Mesendoderm (in vitro differentiated cells): ENCODE results near the gene TMPRSS9.

Experiments used
- DNase-seq: peaks from one replicate; pipeline ENCODE4 v3.0.0; 2013
- H2AK5ac ChIP-seq: 2 replicates; pipeline ENCODE4 v1.6.1; 2013; ENCODE audit warnings: low read length, inconsistent platforms
- H2BK120ac ChIP-seq: 2 replicates; pipeline ENCODE4 v1.6.1; 2013; ENCODE audit warnings: low read depth, mild to moderate bottlenecking, low read length, moderate library complexity, mixed read lengths
- H2BK15ac ChIP-seq: replicated peaks from 2 replicates; pipeline ENCODE4 v1.6.1; 2013; ENCODE audit warnings: low read depth, mild to moderate bottlenecking, moderate library complexity
- H2BK5ac ChIP-seq: 2 replicates; pipeline ENCODE4 v1.6.1; 2013; ENCODE audit warnings: low read length, inconsistent platforms
- H3K18ac ChIP-seq: 2 replicates; pipeline ENCODE4 v1.6.1; 2013; ENCODE audit warnings: mild to moderate bottlenecking, low read length, mixed read lengths
- H3K23ac ChIP-seq: one replicate; pipeline ENCODE4 v1.6.1; 2013; ENCODE audit warnings: low read length
- H3K27ac ChIP-seq: 2 replicates; pipeline ENCODE4 v1.5.1; 2013; ENCODE audit warnings: low read depth, mild to moderate bottlenecking, inconsistent platforms, low read length, moderate library complexity
- H3K27me3 ChIP-seq: 2 replicates; pipeline ENCODE4 v1.6.1; 2013; ENCODE audit warnings: low read length, control low read depth, mild to moderate bottlenecking, inconsistent platforms; ENCODE audit not compliant: insufficient read depth, poor library complexity
- H3K36me3 ChIP-seq: 2 replicates; pipeline ENCODE4 v1.6.1; 2013; ENCODE audit warnings: low read length, inconsistent platforms; ENCODE audit not compliant: control insufficient read depth, insufficient read depth
- H3K4ac ChIP-seq: one replicate; pipeline ENCODE4 v1.6.1; 2013; ENCODE audit warnings: low read depth, mild to moderate bottlenecking, low read length, moderate library complexity
- H3K4me1 ChIP-seq: 2 replicates; pipeline ENCODE4 v1.6.1; 2013; ENCODE audit warnings: low read depth, low read length, inconsistent platforms; ENCODE audit not compliant: control insufficient read depth
- H3K4me2 ChIP-seq: 2 replicates; pipeline ENCODE4 v1.6.1; 2013; ENCODE audit warnings: low read length
- H3K4me3 ChIP-seq: 2 replicates; pipeline ENCODE4 v1.5.1; 2013; ENCODE audit warnings: mild to moderate bottlenecking, low read length
- H3K56ac ChIP-seq: one replicate; pipeline ENCODE4 v1.6.1; 2013; ENCODE audit warnings: low read length
- H3K79me1 ChIP-seq: 2 replicates; pipeline ENCODE4 v1.6.1; 2013; ENCODE audit warnings: low read length, inconsistent platforms
- H3K79me2 ChIP-seq: 2 replicates; pipeline ENCODE4 v1.6.1; 2013; ENCODE audit warnings: mild to moderate bottlenecking, low read length; ENCODE audit not compliant: control insufficient read depth, insufficient read depth
- H3K9ac ChIP-seq: 2 replicates; pipeline ENCODE4 v1.6.1; 2013; ENCODE audit warnings: low read length, inconsistent platforms
- H4K5ac ChIP-seq: one replicate; pipeline ENCODE4 v1.6.1; 2013; ENCODE audit warnings: low read length
- H4K8ac ChIP-seq: one replicate; pipeline ENCODE4 v1.6.1; 2013; ENCODE audit warnings: low read depth, mild to moderate bottlenecking, control low read depth, low read length, moderate library complexity
- WGBS: extraction: QIAGEN DNeasy Blood & Tissue Kit; methylation state at CpG from one replicate; pipeline ENCODE4 v1.1.7; 2013; ENCODE audit warnings: low lambda C conversion rate, missing lambda C conversion rate; ENCODE audit not compliant: insufficient coverage; ENCODE audit errors: extremely low coverage; 5-methylcytosine and 5-hydroxymethylcytosine counted together

The TMPRSS9 gene

DNA sequence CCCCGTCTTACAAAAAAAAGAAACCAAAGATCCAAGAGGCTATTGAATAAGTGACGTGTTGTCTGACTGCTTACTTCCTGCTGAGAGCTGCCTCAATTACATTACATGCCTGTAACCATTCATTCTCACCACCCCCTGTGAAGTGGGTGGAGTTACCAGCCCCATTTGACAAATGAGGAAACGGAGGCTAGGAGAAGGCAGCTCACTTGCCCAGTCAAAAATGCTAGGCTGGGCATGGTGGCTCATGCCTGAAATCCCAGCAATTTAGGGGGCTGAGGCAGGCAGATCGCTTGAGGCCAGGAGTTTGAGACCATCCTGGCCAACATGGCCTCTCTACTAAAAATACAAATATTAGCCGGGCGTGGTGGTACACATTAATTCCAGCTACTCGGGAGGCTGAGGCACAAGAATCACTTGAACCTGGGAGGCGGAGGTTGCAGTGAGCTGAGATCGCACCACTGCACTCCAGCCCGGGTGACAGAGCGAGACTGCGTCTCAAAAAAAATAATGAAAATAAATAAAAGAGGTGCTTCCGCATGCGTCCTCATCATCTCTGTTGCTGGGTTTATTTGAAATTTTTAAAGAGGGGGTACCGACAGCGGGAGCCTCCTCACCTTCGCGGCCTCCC lies 32.2 kb upstream of the TMPRSS9 start:
- Histone ChIP-seq H3K79me1 (peaks cover 29% of the 10 kb centered on the region), H2BK120ac (no peak overlapping the region), H3K4me2 (peak overlapping the region; percentile 30), H3K79me2 (peaks cover 52% of the 10 kb centered on the region), H3K36me3 (peaks cover 2% of the 10 kb centered on the region), H3K27ac (peak overlapping the region; percentile 56), H2AK5ac (no peak overlapping the region), H3K27me3 (no peaks in the 10 kb centered on the region), H3K4ac (peak overlapping the region; percentile 57), H4K8ac (no peak overlapping the region), H3K4me1 (peaks cover 2% of the 10 kb centered on the region), H3K56ac (peak overlapping the region; percentile 99), H3K18ac (no peak overlapping the region), H3K23ac (no peak overlapping the region), H2BK5ac (no peak overlapping the region), H3K4me3 (peak overlapping the region; percentile 99), H2BK15ac (no peak overlapping the region), H4K5ac (no peak overlapping the region), H3K9ac (peak overlapping the region; percentile 98)
- WGBS = no CpG with 5 or more reads among the region's 18 CpGs
- peak; percentile 90 for DNase-seq

DNA sequence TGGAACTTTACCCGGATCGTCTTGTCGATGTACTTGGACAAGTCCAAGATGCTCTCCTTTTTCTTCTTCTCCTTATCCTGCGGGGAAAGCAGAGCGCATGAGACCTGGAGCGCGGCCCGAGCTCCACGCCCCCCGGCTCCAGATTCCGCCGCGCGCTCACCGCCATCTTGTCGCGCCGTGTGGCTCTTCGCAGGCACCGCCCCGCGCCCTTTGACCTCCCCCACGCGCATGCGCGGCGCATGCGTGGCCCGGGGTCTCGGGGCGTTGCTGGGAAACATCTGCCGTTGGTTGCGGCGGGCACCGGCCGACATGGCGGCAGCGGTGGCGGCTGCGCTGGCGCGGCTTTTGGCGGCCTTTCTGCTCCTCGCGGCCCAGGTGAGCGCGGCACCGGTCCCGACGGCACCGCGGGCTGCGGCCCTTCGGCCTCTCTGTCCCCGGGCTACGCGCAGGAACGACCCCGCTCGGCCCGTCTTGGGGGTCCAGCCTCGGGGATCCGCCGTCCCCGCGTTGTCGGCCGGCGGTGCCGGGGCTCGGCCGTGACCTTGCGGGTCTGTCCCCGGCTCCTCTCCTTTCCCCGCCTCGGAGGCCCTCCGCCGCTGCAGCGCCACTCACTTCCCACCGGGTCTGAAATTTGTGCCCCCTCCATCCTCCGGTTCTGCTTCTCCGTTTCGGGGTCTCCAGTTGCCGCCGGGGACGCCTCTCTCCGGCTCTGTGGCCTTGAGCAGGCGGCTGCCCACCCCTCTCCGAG lies 31.5 kb upstream of the TMPRSS9 start, which contains the start of the genes LSM7 and SPPL2B:
Gene LSM7, minus strand, starts transcription at position 186 of the 748 bp plus-strand sequence. Its CDS starts 20 bp downstream, at position 166.
Gene SPPL2B, plus strand, starts transcription at position 284 of the 748 bp plus-strand sequence. Its CDS starts 26 bp downstream, at position 310.
- H2BK5ac ChIP-seq = no peak within 1 kb of the TSS
- no peak within 1 kb of the TSS for H4K5ac ChIP-seq
- peaks cover 2% of the 10 kb centered on the region for H3K36me3 ChIP-seq
- WGBS = no CpG with 5 or more reads among the region's 89 CpGs
- H3K79me2 ChIP-seq = peaks cover 54% of the 10 kb centered on the region
- H2BK120ac ChIP-seq = no peak within 1 kb of the TSS
- peak within 1 kb of the TSS; percentile 99 for H3K4me3 ChIP-seq
- H2BK15ac ChIP-seq = no peak within 1 kb of the TSS
- peak; percentile 90 for DNase-seq
- no peaks in the 10 kb centered on the region for H3K27me3 ChIP-seq
- H3K9ac ChIP-seq = peak within 1 kb of the TSS; percentile 98
- H2AK5ac ChIP-seq = no peak within 1 kb of the TSS
- H3K79me1 ChIP-seq = peaks cover 29% of the 10 kb centered on the region
- no peak within 1 kb of the TSS for H4K8ac ChIP-seq
- peak within 1 kb of the TSS; percentile 99 for H3K56ac ChIP-seq
- H3K27ac ChIP-seq = peak within 1 kb of the TSS; percentile 60
- H3K18ac ChIP-seq = peak within 1 kb of the TSS; percentile 63
- H3K23ac ChIP-seq = peak within 1 kb of the TSS; percentile 99
- H3K4ac ChIP-seq = peak within 1 kb of the TSS; percentile 81
- peak within 1 kb of the TSS; percentile 77 for H3K4me2 ChIP-seq
- peaks cover 2% of the 10 kb centered on the region for H3K4me1 ChIP-seq

DNA sequence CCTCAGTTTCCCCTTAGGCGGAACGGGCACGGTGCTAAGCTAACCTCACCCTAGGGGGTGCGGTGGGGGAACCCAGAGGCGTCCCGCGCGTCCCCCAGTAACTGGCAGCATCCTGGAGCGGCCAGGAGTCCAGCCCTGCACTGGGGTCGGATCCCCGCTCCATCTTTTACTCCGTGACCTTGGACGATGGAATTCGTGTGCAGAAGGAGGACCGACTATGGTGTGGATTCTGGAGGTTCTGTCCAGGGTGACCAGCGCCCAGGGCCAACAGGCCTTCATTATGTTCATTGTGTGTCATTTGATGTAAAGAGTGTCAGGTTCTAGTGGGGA lies 31.0 kb upstream of the TMPRSS9 start:
- no peak overlapping the region for H2BK15ac ChIP-seq
- WGBS = no CpG with 5 or more reads among the region's 16 CpGs
- peaks cover 2% of the 10 kb centered on the region for H3K36me3 ChIP-seq
- H2BK5ac ChIP-seq = no peak overlapping the region
- no peak overlapping the region for H4K8ac ChIP-seq
- peak overlapping the region; percentile 63 for H3K18ac ChIP-seq
- no peak overlapping the region for H3K27ac ChIP-seq
- H3K4ac ChIP-seq = peak overlapping the region; percentile 81
- H3K4me3 ChIP-seq = peak overlapping the region; percentile 99
- H3K23ac ChIP-seq = peak overlapping the region; percentile 99
- peaks cover 31% of the 10 kb centered on the region for H3K79me1 ChIP-seq
- peak overlapping the region; percentile 98 for H3K9ac ChIP-seq
- peak overlapping the region; percentile 77 for H3K4me2 ChIP-seq
- H2AK5ac ChIP-seq = no peak overlapping the region
- H3K79me2 ChIP-seq = peaks cover 54% of the 10 kb centered on the region
- no peak overlapping the region for H2BK120ac ChIP-seq
- H3K4me1 ChIP-seq = peaks cover 2% of the 10 kb centered on the region
- no peak overlapping the region for H4K5ac ChIP-seq
- peak overlapping the region; percentile 97 for H3K56ac ChIP-seq
- H3K27me3 ChIP-seq = no peaks in the 10 kb centered on the region
- no peak for DNase-seq

DNA sequence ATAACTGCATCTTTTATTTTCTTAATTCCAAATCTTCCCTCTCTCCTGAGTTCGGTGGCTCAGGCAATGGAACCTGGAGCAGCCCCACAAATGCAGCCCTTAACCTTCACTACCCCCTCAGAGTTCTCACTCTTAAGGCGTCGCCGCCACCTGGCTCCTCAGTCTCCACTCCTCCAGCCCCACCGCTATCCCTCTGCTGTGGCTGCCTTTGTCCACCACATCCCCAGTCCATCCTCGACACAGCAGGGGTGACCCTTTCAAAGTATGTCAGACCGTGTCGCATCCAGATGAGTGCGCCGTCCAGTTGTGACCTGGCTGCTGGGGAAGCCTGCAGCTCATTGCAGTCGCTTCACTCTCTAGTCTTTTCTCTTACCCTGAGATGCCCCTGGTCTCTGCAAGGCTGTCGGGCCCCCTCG lies 30.6 kb upstream of the TMPRSS9 start:
- no peaks in the 10 kb centered on the region for H3K27me3 ChIP-seq
- H2BK15ac ChIP-seq = no peak overlapping the region
- peaks cover 34% of the 10 kb centered on the region for H3K79me1 ChIP-seq
- no peak overlapping the region for H2BK5ac ChIP-seq
- H3K4ac ChIP-seq = no peak overlapping the region
- H2AK5ac ChIP-seq = no peak overlapping the region
- no peak overlapping the region for H3K4me3 ChIP-seq
- no peak overlapping the region for H3K27ac ChIP-seq
- peak overlapping the region; percentile 77 for H3K4me2 ChIP-seq
- WGBS = no CpG with 5 or more reads among the region's 13 CpGs
- no peak overlapping the region for H4K8ac ChIP-seq
- peaks cover 2% of the 10 kb centered on the region for H3K4me1 ChIP-seq
- H3K9ac ChIP-seq = peak overlapping the region; percentile 98
- peak overlapping the region; percentile 97 for H3K56ac ChIP-seq
- H3K36me3 ChIP-seq = peaks cover 2% of the 10 kb centered on the region
- no peak overlapping the region for H4K5ac ChIP-seq
- H3K18ac ChIP-seq = no peak overlapping the region
- DNase-seq = no peak
- H2BK120ac ChIP-seq = no peak overlapping the region
- no peak overlapping the region for H3K23ac ChIP-seq
- H3K79me2 ChIP-seq = peaks cover 54% of the 10 kb centered on the region

DNA sequence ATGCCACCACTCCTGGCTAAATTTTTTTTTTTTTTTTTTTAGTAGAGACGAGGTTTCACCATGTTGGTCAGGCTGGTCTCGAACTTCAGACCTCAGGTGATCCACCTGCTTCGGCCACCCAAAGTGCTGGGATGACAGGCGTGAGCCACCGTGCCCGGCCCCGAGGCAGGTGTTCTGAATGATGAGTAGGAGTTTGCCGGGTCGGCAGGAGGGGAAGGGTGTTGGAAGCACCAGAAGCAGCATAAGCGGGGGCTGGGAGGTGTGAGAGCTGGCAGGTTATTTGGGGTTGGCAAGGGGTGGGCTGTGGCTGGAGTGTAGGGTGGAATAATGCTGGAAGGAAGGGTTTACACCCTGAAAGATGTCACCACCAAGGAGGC lies 29.8 kb upstream of the TMPRSS9 start:
- Histone ChIP-seq H3K4me3 (no peak overlapping the region), H3K27me3 (no peaks in the 10 kb centered on the region), H3K18ac (no peak overlapping the region), H3K56ac (no peak overlapping the region), H3K79me2 (peaks cover 54% of the 10 kb centered on the region), H3K9ac (no peak overlapping the region), H2BK120ac (no peak overlapping the region), H3K36me3 (peaks cover 2% of the 10 kb centered on the region), H3K23ac (no peak overlapping the region), H3K79me1 (peaks cover 32% of the 10 kb centered on the region), H3K27ac (no peak overlapping the region), H2BK5ac (no peak overlapping the region), H2AK5ac (no peak overlapping the region), H4K8ac (no peak overlapping the region), H3K4me2 (no peak overlapping the region), H4K5ac (no peak overlapping the region), H3K4ac (no peak overlapping the region), H3K4me1 (peaks cover 2% of the 10 kb centered on the region), H2BK15ac (no peak overlapping the region)
- no peak for DNase-seq
- no CpG with 5 or more reads among the region's 10 CpGs for WGBS
